Stomach (tissue), 9 donors: ENCODE results near the gene SETDB2. TPM values are rescaled to one million over a fixed set of nuclear protein-coding genes. Genes with fewer than 3 reads are reported as not detected.

Experiments used
- DNase-seq, 2 donors: peaks; one replicate each; pipeline versions ENCODE4 v3.0.0 to v3.0.0-alpha.2; 2013 to 2019
- H3K27ac ChIP-seq, 5 donors: fragments of 200-600 bp in 4 of 5; sonication (generic) in 4 of 5; one replicate each; pipeline ENCODE4 v1.5.1; 2013 to 2019; ENCODE audit warnings: mild to moderate bottlenecking in 1 of 5, moderate library complexity in 1 of 5
- H3K27me3 ChIP-seq, 3 donors: fragments of 200-600 bp; sonication (generic); one replicate each; pipeline ENCODE4 v1.5.1; 2017 to 2019; ENCODE audit warnings: mixed run types in 1 of 3
- H3K36me3 ChIP-seq, 4 donors: fragments of 200-600 bp; sonication (generic); 1 replicate in 3 of 4; 2 replicates in 1 of 4; pipeline ENCODE4 v1.5.1; 2016 to 2019
- H3K4me1 ChIP-seq, 4 donors: fragments of 200-600 bp; sonication (generic); one replicate each; pipeline ENCODE4 v1.5.1; 2016 to 2019
- H3K4me3 ChIP-seq, 4 donors: fragments of 200-600 bp; sonication (generic) in 3 of 4; one replicate each; pipeline ENCODE4 v1.5.1; 2016 to 2019; ENCODE audit warnings: mild to moderate bottlenecking in 1 of 4
- H3K9me3 ChIP-seq, 4 donors: fragments of 200-600 bp; sonication (generic); one replicate each; pipeline ENCODE4 v1.5.1; 2016 to 2019
- EP300 ChIP-seq: sonication (generic); formaldehyde crosslinking; IDR thresholded peaks from one replicate; pipeline ENCODE4 v1.6.1; 2017; ENCODE audit warnings: antibody characterized with exemption
- POLR2A ChIP-seq, 4 donors: fragments of 450-650 bp; IDR thresholded peaks; one replicate each; pipeline ENCODE4 v1.6.1; 2016; ENCODE audit warnings: antibody characterized with exemption in 4 of 4, control low read depth in 2 of 4, mild to moderate bottlenecking in 1 of 4, moderate library complexity in 1 of 4
- POLR2AphosphoS5 ChIP-seq, 3 donors: sonication (generic); formaldehyde crosslinking; IDR thresholded peaks; one replicate each; pipeline ENCODE4 v1.6.1; 2016; ENCODE audit warnings: antibody characterized with exemption in 3 of 3
- WGBS, 5 donors: extraction: QIAGEN DNeasy Blood & Tissue Kit in 3 of 5; methylation state at CpG; one replicate each; pipeline versions ENCODE4 v1.1.5 to v1.1.7; 2013 to 2018; 5-methylcytosine and 5-hydroxymethylcytosine counted together
- intact Hi-C: fragments of 100-400 bp; cut with DNase I; formaldehyde crosslinking; loops from one replicate; pipeline ENCODE4 v1.15.1; 2023; ENCODE audit warnings: low total_unique reads
- polyA plus RNA-seq, 3 donors: library from polyadenylated mRNA; stranded (reverse); fragments of 200-250 nt; gene quantifications; one replicate each; pipeline ENCODE4 v1.2.3, GENCODE V29; 2013
- total RNA-seq, 5 donors: library from RNA; depleted of rRNA; stranded (reverse); fragments of >200 nt; gene quantifications; one replicate each; pipeline versions ENCODE4 v1.1.0 to v1.2.3, GENCODE V29; 2014 to 2016
- TF ChIP-seq, protein P1 (sequence below), 7 experiments: fragments of 450-650 bp in 4 of 7; fragments of 200-600 bp in 3 of 7; sonication (generic) in 3 of 7; IDR thresholded peaks; one replicate each; pipeline ENCODE4 v1.5.1; 2016 to 2019; ENCODE audit warnings: antibody characterized with exemption in 7 of 7, control low read depth in 2 of 7, mild to moderate bottlenecking in 1 of 7
- donor health status: healthy with polysubstance abuse.
- donor health status: Bipolar disorder and iron deficiency.
- donor health status: healthy.

SETDB2 gene
- total and polyA plus RNA-seq, 8 donors = 3.4 to 28.6 (median 7.3) TPM

DNA sequence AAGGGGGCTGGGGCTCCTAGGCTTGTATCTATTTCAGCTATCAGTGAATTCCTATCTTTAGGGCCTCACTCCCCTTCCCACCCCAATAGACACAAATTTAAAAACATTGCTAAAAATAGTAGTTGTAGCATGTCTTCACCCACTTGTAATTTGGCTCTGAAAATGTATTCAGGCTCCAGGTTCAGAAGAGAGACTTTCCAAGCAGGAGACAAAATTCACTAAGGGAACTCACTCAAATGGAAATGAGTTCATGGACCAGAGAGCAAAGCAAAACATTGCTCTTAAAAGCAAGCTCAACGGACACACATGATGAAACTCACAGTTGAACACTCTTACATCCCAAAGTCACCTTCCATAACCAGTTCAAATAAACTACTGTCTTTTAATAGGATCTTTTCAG is 88.5 kb downstream of the SETDB2 start:
- intact Hi-C loops = no loop called here
- WGBS, 5 donors = 81 to 94% (median 91%) methylated on average over 1 of the region's 1 CpG

DNA sequence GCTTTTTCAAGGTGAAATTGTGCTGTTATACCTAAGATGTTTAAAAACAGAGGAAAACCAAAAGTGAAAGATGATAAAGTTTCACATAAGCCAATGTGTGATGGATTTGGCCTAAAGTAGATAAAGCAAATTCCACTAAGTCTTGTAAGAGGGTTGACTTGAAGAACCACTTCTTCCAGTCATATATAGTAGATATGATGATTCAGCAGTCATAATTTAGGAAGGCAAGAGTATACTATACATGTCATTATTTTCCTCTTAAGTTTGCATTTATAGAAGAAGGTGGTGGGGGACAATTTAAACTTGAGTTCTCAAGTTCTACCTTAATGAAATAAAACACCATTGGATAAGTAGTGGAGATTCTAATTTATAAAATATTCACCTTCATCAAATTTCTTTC is 88.9 kb downstream of the SETDB2 start:
- TF ChIP-seq POLR2AphosphoS5 (IDR thresholded peaks at IDR 0.05) (no peak), EP300 (no peak)
- Histone ChIP-seq H3K4me3 (no peak overlapping the region), H3K9me3 (no peaks in the 10 kb centered on the region), H3K36me3 (peaks cover 3 to 44% (median 39%) of the 10 kb centered on the region in 4 donors), H3K27me3 (no peaks in the 10 kb centered on the region), H3K27ac (no peak overlapping the region), H3K4me1 (no peaks in the 10 kb centered on the region)
- intact Hi-C loops = no loop called here
- no peak for DNase-seq

More for the DNA sequence above, 88.5 kb downstream of the SETDB2 start:
- Histone ChIP-seq H3K4me1 (no peaks in the 10 kb centered on the region), H3K4me3 (no peak overlapping the region), H3K9me3 (no peaks in the 10 kb centered on the region), H3K27ac (no peak overlapping the region), H3K36me3 (peaks cover 3 to 44% (median 39%) of the 10 kb centered on the region in 4 donors), H3K27me3 (no peaks in the 10 kb centered on the region)
- TF ChIP-seq POLR2AphosphoS5 (IDR thresholded peaks at IDR 0.05) = no peak
- DNase-seq = no peak

DNA sequence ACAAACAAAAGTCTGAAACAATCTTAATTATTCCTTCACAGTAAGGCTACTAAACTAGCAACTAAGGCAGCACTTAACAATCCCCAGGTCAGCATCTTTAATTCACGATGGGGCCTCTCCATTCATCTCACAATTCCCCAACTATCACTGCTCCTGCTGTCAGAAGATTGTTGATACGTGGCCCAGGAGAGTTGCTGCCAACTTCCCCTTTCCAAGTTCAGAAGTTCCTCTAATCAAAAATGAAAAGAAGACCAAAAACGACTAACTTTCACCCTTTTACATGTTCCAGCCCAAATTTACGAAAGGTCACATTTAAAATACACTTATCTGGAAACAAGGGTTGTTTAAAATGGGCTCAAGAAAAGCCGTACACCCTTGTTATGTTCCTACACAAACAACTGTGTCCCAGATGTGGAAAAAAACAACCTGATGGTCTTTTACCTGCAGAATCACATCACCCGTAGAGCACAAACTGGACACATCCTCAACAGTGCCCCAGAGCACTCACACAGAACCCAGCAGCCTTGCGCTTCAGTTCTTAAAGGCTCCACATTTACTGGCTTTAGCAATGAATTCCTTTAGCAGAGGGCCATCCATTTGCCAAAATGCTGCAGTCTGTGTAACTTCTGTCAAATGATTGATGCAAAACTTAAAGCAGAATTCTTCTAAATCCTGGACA is 89.7 kb downstream of the SETDB2 start:
- DNase-seq = no peak
- TF ChIP-seq, protein P1, sequence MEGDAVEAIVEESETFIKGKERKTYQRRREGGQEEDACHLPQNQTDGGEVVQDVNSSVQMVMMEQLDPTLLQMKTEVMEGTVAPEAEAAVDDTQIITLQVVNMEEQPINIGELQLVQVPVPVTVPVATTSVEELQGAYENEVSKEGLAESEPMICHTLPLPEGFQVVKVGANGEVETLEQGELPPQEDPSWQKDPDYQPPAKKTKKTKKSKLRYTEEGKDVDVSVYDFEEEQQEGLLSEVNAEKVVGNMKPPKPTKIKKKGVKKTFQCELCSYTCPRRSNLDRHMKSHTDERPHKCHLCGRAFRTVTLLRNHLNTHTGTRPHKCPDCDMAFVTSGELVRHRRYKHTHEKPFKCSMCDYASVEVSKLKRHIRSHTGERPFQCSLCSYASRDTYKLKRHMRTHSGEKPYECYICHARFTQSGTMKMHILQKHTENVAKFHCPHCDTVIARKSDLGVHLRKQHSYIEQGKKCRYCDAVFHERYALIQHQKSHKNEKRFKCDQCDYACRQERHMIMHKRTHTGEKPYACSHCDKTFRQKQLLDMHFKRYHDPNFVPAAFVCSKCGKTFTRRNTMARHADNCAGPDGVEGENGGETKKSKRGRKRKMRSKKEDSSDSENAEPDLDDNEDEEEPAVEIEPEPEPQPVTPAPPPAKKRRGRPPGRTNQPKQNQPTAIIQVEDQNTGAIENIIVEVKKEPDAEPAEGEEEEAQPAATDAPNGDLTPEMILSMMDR (IDR thresholded peaks at IDR 0.05) = no peak
- TF ChIP-seq EP300 (no peak), POLR2A (IDR thresholded peaks at IDR 0.05) (no peak)
- Histone ChIP-seq H3K4me3 (no peak overlapping the region), H3K36me3 (peaks cover 3 to 42% (median 34%) of the 10 kb centered on the region in 4 donors), H3K4me1 (no peaks in the 10 kb centered on the region), H3K9me3 (no peaks in the 10 kb centered on the region), H3K27ac (no peak overlapping the region), H3K27me3 (no peaks in the 10 kb centered on the region)
- 73 to 82% (median 76%) methylated on average over 7 of the region's 7 CpGs for WGBS, 5 donors
- intact Hi-C loops = no loop called here

DNA sequence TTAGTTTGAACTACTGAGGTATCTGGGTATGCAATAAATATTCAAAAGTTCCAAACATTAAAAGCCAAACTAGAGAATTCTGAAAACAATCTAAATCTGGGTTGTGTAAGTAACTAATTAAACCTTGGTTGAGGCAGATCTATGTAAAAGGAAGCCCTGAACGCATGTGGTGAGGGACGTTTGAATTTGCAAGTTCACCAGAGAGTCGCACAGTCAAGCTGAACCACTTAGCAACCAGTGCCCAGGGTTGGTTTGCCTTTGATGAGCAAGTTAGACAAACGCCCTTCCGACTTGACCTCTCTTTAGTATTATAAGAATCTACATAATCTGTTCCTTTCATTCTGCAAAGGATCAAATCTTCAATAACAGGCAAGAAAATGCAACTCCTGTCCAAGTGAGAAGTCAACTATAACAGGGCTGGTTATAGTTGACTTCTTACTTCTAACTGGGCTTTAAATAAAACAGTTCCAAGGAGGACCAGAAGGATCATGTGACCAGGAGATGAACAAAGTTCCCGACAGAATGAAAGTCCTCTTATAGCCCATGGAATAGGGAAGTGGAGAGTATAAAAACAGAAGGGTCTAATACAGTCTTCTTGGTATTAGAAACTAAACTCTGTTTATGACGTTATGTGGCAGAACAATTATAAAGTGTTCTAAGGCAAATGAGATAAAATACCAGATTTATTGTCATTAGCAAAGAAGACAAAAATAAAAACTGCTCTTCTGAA is 92.2 kb downstream of the SETDB2 start:
- Histone ChIP-seq H3K27me3 (no peaks in the 10 kb centered on the region), H3K36me3 (peaks cover 18 to 56% (median 35%) of the 10 kb centered on the region in 4 donors), H3K4me3 (no peak overlapping the region), H3K9me3 (no peaks in the 10 kb centered on the region), H3K27ac (no peak overlapping the region), H3K4me1 (no peaks in the 10 kb centered on the region)
- no peak for TF ChIP-seq POLR2AphosphoS5 (IDR thresholded peaks at IDR 0.05)
- TF ChIP-seq POLR2A (IDR thresholded peaks at IDR 0.05) = no peak
- no peak for TF ChIP-seq EP300
- TF ChIP-seq, protein P1 (IDR thresholded peaks at IDR 0.05) = no peak
- DNase-seq = no peak
- intact Hi-C loops = no loop called here
- WGBS, 5 donors = 68 to 80% (median 76%) methylated on average over 7 of the region's 7 CpGs

DNA sequence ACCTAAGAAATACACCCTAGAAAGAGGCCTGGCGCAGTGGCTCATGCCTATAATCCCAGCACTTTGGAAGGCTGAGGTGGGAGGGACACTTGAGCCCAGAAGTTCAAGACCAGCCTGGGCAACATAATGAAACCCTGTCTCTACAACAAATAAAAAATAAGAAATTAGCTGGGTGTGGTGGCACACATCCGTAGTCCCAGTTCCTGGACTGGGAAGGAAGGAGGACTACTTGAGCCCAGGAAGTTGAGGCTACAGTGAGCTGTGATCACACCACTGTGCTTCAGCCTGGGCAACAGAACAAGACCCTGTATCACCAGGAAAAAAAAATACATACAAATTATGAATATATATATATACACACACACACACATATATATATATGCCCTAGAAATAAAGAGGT is 94.3 kb downstream of the SETDB2 start:
- WGBS, 5 donors = 82 to 97% (median 88%) methylated on average over 2 of the region's 2 CpGs
- no peaks in the 10 kb centered on the region for H3K27me3 ChIP-seq
- TF ChIP-seq EP300 (no peak), POLR2A (IDR thresholded peaks at IDR 0.05) (no peak), POLR2AphosphoS5 (IDR thresholded peaks at IDR 0.05) (no peak)
- TF ChIP-seq, protein P1 (IDR thresholded peaks at IDR 0.05) = no peak
- intact Hi-C loops = no loop called here
- H3K27ac ChIP-seq = no peak overlapping the region
- no peaks in the 10 kb centered on the region for H3K4me1 ChIP-seq
- H3K36me3 ChIP-seq = peaks cover 18 to 68% (median 46%) of the 10 kb centered on the region in 4 donors
- H3K4me3 ChIP-seq = no peak overlapping the region
- H3K9me3 ChIP-seq = no peaks in the 10 kb centered on the region
- DNase-seq = no peak
